Iris pigment epithelial cell (primary cell): Measurements from ENCODE around the gene INA.

Experiments used
- DNase-seq: peaks from one replicate; pipeline ENCODE4 v3.0.0-alpha.2; 2011; ENCODE audit warnings: low read depth

Gene INA

GRCh38 chr10:103276251-103276895 lies 565 bp upstream of the INA start:
- no peak for DNase-seq

GRCh38 chr10:103277713-103278536 lies 987 bp downstream of the INA start:
- DNase-seq = no peak

DNA sequence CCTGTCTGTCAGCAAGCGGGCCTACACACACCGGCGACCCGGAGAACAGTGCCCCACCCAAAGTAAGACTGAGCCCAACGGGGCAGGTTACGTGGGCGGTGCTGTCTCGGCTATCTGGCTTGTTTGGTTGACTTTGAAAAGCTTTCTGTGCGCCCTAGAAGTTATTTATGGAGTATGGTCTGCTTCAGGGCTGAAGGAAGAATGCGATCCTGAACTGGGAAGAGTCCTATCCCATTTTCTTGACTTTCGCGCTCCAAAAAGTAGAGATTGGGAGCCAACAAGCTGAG lies 1.5 kb downstream of the INA start:
- no peak for DNase-seq

- peak; percentile 38 for DNase-seq
Measured at GRCh38 chr10:103278862-103279298, 1.9 kb downstream of the INA start.

- DNase-seq = no peak
Measured at GRCh38 chr10:103280031-103280430, 3.1 kb downstream of the INA start.

GRCh38 chr10:103280506-103280905 lies 3.6 kb downstream of the INA start:
- DNase-seq = no peak

GRCh38 chr10:103281753-103282152 lies 4.8 kb downstream of the INA start:
- peak; percentile 35 for DNase-seq

- DNase-seq = no peak
Measured at GRCh38 chr10:103282961-103283360, 6.0 kb downstream of the INA start.

DNA sequence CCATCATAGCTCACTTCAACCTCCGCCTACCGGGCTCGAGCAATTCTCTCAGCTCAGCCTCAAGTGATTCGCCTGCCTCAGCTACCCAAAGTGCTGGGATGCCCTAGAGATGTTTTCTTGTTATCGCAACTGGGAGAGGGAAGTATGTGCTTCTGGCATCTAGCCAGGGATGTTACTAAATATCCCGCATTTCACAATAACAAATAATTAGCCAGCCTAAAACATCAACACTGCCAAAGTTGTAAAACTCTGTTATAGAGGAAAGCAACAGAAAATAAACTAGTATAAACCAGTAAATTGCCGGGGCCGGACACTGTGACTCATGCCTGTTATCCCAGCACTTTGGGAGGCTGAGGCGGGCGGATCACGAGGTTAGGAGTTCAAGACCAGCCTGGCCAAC lies 7.2 kb downstream of the INA start:
- DNase-seq = peak; percentile 67

- no peak for DNase-seq
Measured at GRCh38 chr10:103287992-103288391, 11.1 kb downstream of the INA start.

GRCh38 chr10:103291588-103291987 lies 14.7 kb downstream of the INA start:
- no peak for DNase-seq

GRCh38 chr10:103295374-103296015 lies 18.6 kb downstream of the INA start:
- peak; percentile 88 for DNase-seq

GRCh38 chr10:103307594-103307993 lies 30.7 kb downstream of the INA start:
- no peak for DNase-seq

- no peak for DNase-seq
Measured at GRCh38 chr10:103310197-103310596, 33.3 kb downstream of the INA start.

DNA sequence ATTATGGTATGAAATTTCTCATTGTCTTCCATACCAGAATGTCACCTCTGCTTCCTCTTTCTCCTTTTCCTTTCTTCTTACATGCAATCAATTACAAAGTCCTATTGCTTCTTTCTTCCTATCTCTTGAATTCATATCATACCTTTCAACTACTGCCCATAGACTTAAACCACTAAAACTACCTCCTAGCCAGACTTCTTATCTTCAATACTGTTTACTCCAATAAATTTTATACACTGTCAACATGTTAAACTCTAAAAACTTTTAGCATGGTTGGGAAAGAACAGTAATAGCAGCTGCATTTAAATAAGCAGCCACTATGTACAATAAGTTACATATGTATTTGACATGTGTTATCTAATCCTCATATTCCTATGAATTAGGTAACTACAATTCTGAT lies 39.1 kb downstream of the INA start:
- no peak for DNase-seq

GRCh38 chr10:103327906-103328305 lies 51.0 kb downstream of the INA start:
- no peak for DNase-seq

- peak; percentile 15 for DNase-seq
Measured at GRCh38 chr10:103333934-103334520, 57.1 kb downstream of the INA start.

DNA sequence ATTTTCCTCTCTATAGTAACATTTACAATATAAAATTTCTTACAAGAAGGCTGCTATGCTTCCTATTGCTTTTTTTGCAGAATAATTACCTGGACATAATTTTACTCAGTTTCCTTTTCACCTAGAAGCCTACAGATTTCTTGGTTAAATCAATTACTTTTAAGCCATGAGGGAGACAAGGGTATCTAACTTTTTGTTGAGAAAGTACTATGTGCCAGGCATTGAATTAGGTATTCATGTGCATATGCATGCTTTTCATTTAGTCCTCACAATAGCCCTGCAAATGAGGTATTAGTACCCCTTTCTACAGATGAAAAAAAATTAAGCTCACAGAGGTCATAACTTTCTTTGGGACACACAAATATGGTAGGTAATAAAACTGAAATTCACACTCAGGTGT lies 57.6 kb downstream of the INA start:
- no peak for DNase-seq

- no peak for DNase-seq
Measured at GRCh38 chr10:103336370-103336769, 59.4 kb downstream of the INA start.
